Psoas muscle (tissue), 8 donors: ENCODE data around the gene TLDC2. TPM values are rescaled to one million over a fixed set of nuclear protein-coding genes. Genes with fewer than 3 reads are reported as not detected.
"Not testable (repeated sequence)": the region's sequence is repeated elsewhere in the genome, so short reads cannot be mapped to it uniquely, and the experiment has no call there.

Experiments used
- ATAC-seq, 4 donors: fragments of 200-7000 bp; cut with Tn5 transposase; one replicate each; pipeline ENCODE4 v1.9.1; 2020; ENCODE audit warnings: moderate library complexity in 3 of 4, mild to moderate bottlenecking in 2 of 4
- DNase-seq, 2 donors: peaks; one replicate each; pipeline ENCODE4 v3.0.0-alpha.2; 2020
- H3K27ac ChIP-seq: fragments of 200-600 bp; one replicate; pipeline ENCODE4 v1.8.0; 2022
- H3K27me3 ChIP-seq, 3 donors: fragments of 200-600 bp in 1 of 3; one replicate each; pipeline versions ENCODE4 v1.6.1 to v1.8.0; 2013 to 2022; ENCODE audit warnings: low read length in 2 of 3, mild to moderate bottlenecking in 2 of 3, moderate library complexity in 1 of 3; ENCODE audit not compliant: insufficient read depth in 3 of 3
- H3K36me3 ChIP-seq, 2 donors: fragments of 200-600 bp in 1 of 2; one replicate each; pipeline versions ENCODE4 v1.6.1 to v1.8.0; 2013 to 2022; ENCODE audit warnings: low read depth in 1 of 2, mild to moderate bottlenecking in 1 of 2, moderate library complexity in 1 of 2; ENCODE audit not compliant: insufficient read depth in 1 of 2
- H3K4me1 ChIP-seq: fragments of 200-600 bp; one replicate; pipeline ENCODE4 v1.8.0; 2022
- H3K4me3 ChIP-seq: fragments of 200-600 bp; one replicate; pipeline ENCODE4 v1.8.0; 2022; ENCODE audit warnings: mild to moderate bottlenecking
- H3K9me3 ChIP-seq: fragments of 200-600 bp; one replicate; pipeline ENCODE4 v1.8.0; 2022
- WGBS, 3 donors: extraction: QIAGEN DNeasy Blood & Tissue Kit; methylation state at CpG; one replicate each; pipeline versions ENCODE4 v1.1.6 to v1.1.7; 2013; 5-methylcytosine and 5-hydroxymethylcytosine counted together
- intact Hi-C, 2 donors: fragments of 100-400 bp; cut with DNase I; formaldehyde crosslinking; loops; one replicate each; pipeline versions ENCODE4 v1.11.0 to v1.14.2; 2022
- polyA plus RNA-seq, 3 donors: library from polyadenylated mRNA; stranded (reverse); fragments of 200-250 nt; gene quantifications; one replicate each; pipeline ENCODE4 v1.2.3, GENCODE V29; 2013
- total RNA-seq, 4 donors: library from RNA; stranded (reverse); fragmentation: NEBNext Ultra II Directional in 2 of 4; extraction: Animal tissue kit (Norgen Biotek cat#: 25700) in 2 of 4; gene quantifications; one replicate each; pipeline versions ENCODE4 v1.2.1 to v1.2.4, GENCODE V29; 2021 to 2023
- TF ChIP-seq, protein P1 (sequence below): fragments of 200-600 bp; IDR thresholded peaks from one replicate; pipeline ENCODE4 v1.8.0; 2022; ENCODE audit warnings: antibody characterized with exemption
- donor health status: healthy with polysubstance abuse.
- donor health status: DM: no; HTN: no; CAD: no; lungs with moderate emphysema.
- donor health status: Bipolar disorder and iron deficiency.
- donor health status: healthy.
- donor health status: DM: yes; HTN: yes; CAD: no.
- donor health status: DM: no; HTN: no; CAD: no.
- donor health status: DM: no; HTN: no; CAD: no.
- donor health status: DM: yes; HTN: yes; CAD: no.

TLDC2 gene
- total and polyA plus RNA-seq, 7 donors, result 0.04 to 0.15 (median 0.05) TPM; not detected in 4

DNA sequence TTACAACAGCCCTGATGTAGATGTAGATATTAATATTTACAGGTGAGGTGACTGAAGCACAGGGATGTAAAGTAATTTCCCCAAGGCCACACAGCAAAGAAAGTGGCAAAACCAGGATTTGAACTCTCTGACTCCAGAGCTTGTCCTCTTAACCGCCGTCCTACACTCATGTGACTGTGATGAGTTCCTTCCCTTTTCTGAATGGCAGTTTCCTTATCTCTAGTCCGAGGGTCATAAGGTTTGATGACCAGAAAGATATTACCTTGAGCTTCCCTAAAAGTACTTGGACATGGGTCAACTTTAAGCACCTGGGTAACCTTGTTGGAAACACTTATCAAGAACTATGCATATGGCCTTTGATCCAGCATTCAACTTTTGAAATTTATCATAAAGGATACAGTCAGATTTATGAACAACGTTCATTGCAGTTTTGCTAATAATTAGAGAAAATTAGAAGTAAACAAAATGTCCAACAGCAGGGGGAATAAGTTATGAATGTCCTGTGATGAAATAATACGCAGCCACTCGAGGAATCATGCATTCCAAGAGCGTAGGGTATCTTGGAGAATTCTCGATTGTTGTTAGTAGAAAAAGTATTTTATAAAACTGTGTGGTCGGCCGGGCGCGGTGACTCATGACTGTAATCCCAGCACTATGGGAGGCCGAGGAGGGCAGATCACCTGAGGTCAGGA is 2.3 kb upstream of the TLDC2 start:
- Histone ChIP-seq H3K4me3 (no peak overlapping the region), H3K27me3 (no peaks in the 10 kb centered on the region), H3K9me3 (no peaks in the 10 kb centered on the region), H3K4me1 (no peaks in the 10 kb centered on the region), H3K36me3 (no peaks in the 10 kb centered on the region), H3K27ac (no peak overlapping the region)
- TF ChIP-seq, protein P1, sequence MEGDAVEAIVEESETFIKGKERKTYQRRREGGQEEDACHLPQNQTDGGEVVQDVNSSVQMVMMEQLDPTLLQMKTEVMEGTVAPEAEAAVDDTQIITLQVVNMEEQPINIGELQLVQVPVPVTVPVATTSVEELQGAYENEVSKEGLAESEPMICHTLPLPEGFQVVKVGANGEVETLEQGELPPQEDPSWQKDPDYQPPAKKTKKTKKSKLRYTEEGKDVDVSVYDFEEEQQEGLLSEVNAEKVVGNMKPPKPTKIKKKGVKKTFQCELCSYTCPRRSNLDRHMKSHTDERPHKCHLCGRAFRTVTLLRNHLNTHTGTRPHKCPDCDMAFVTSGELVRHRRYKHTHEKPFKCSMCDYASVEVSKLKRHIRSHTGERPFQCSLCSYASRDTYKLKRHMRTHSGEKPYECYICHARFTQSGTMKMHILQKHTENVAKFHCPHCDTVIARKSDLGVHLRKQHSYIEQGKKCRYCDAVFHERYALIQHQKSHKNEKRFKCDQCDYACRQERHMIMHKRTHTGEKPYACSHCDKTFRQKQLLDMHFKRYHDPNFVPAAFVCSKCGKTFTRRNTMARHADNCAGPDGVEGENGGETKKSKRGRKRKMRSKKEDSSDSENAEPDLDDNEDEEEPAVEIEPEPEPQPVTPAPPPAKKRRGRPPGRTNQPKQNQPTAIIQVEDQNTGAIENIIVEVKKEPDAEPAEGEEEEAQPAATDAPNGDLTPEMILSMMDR, result no peak
- WGBS, 3 donors, result 84 to 87% (median 84%) methylated on average over 13 of the region's 13 CpGs
- DNase-seq (no peak), ATAC-seq (no peak)
- intact Hi-C loops, result no loop called here

DNA sequence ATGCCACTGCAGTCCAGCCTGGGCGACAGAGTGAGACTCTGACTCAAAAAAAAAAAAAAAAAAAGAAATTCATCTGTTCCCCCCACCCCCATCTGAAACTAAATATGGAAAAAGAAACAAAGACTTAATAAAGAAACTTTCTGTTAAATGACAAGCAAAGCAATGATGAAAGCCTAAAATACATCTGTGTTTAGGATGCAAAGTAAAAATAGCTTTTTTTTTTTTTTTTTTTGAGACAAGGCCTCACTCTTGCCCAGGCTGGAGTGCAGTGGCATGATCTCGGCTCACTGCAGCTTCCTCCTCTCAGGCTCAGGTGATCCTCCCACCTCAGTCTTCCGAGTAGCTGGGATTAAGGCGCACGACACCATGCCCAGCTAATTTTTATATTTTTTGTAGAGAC is 845 bp upstream of the TLDC2 start:
- H3K27ac ChIP-seq, H3K27me3 ChIP-seq, DNase-seq, H3K4me3 ChIP-seq, H3K4me1 ChIP-seq, H3K36me3 ChIP-seq, ATAC-seq, intact Hi-C loops, H3K9me3 ChIP-seq: not testable (repeated sequence)
- WGBS, 3 donors, result 79 to 92% (median 80%) methylated on average over 5 of the region's 5 CpGs

DNA sequence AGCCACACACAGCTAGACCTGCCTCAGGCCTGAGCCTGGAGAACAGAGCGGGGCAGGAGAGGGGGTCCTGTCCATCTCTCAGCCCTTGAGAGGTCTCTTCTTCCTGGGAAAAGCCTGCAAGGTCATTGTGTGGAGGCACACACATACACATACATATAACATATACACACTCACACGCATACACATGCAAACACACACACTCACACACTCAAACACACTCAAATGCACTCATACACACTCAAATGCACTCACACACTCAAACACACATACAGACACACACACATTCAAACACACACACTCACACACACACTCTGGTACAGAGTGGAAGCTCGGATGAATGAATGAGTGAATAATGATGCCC is 515 bp downstream of the TLDC2 start:
- Histone ChIP-seq H3K4me3 (no peak overlapping the region), H3K27me3 (no peaks in the 10 kb centered on the region), H3K36me3 (no peaks in the 10 kb centered on the region), H3K9me3 (no peaks in the 10 kb centered on the region), H3K27ac (no peak overlapping the region), H3K4me1 (no peaks in the 10 kb centered on the region)
- intact Hi-C loops, result no loop called here
- no peak for DNase-seq
- no peak for ATAC-seq
- TF ChIP-seq, protein P1, result no peak
- 90 to 97% (median 92%) methylated on average over 3 of the region's 3 CpGs for WGBS, 3 donors

DNA sequence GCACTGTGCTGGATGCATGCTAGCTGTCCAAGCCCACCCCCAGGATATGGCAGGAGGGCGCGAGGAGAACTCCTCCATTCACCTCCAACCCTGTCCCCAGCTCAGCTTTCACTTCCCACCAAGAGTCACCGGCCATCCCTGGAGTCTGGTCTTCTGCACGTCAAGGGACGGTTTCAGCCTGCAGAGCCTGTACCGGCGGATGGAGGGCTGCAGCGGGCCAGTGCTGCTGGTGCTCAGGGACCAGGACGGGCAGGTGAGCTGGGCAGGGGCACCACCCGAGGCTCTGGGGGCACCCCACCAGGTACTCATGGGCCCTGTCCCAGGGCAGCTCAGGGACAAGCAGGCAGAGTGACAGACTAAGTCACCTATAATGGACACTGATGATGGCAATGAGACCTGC is 3.0 kb downstream of the TLDC2 start:
- ATAC-seq (no peak), DNase-seq (no peak)
- intact Hi-C loops, result no loop called here
- H3K4me3 ChIP-seq, result no peak overlapping the region
- TF ChIP-seq, protein P1, result no peak
- H3K36me3 ChIP-seq, result no peaks in the 10 kb centered on the region
- no peaks in the 10 kb centered on the region for H3K9me3 ChIP-seq
- no peaks in the 10 kb centered on the region for H3K4me1 ChIP-seq
- H3K27ac ChIP-seq, result no peak overlapping the region
- H3K27me3 ChIP-seq, result no peaks in the 10 kb centered on the region
- WGBS, 3 donors, result 73 to 81% (median 76%) methylated on average over 10 of the region's 10 CpGs

DNA sequence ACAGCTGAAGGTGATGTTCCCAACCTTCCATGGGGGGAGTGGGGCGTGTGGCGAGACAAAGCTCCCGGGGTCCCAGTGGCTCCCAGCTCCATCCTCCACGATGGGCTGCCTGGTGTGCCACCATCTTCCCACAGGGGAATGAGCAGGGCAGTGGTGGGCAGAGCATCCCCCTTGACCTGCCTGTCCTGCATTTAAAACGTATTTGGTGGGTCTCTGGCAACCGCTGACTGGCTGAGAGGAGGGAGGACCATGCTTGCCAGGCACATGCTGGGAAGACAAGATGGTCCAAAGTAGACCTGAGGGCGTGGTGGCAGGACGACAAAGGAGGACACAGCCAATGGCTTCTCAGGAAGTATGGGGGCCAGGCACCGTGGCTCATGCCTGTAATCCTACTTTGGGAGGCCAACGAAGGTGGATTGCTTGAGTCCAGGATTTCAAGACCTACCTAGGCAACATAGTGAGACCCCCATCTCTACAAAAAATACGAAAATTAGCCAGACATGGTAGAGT is 4.9 kb downstream of the TLDC2 start:
- no peak overlapping the region for H3K27ac ChIP-seq
- H3K9me3 ChIP-seq, result no peaks in the 10 kb centered on the region
- intact Hi-C loops, result no loop called here
- H3K27me3 ChIP-seq, result no peaks in the 10 kb centered on the region
- no peak overlapping the region for H3K4me3 ChIP-seq
- TF ChIP-seq, protein P1, result no peak
- no peaks in the 10 kb centered on the region for H3K36me3 ChIP-seq
- no peak for ATAC-seq
- DNase-seq, result no peak
- H3K4me1 ChIP-seq, result no peaks in the 10 kb centered on the region
- WGBS, 3 donors, result 77 to 84% (median 79%) methylated on average over 11 of the region's 11 CpGs
